ENCODE measurements around the gene AHCYL1. TPM values are rescaled to one million over a fixed set of nuclear protein-coding genes. Genes with fewer than 3 reads are reported as not detected.

Gene AHCYL1
- total RNA-seq = 90.1 and 94.0 TPM in 2 replicates
- long read RNA-seq, full-length matches to known transcripts = 19 of 33 reads
- long read RNA-seq, partial matches to known transcripts = 9 of 33 reads
- long read RNA-seq, other reads (novel, unspliced or antisense) = 5 of 33 reads

DNA sequence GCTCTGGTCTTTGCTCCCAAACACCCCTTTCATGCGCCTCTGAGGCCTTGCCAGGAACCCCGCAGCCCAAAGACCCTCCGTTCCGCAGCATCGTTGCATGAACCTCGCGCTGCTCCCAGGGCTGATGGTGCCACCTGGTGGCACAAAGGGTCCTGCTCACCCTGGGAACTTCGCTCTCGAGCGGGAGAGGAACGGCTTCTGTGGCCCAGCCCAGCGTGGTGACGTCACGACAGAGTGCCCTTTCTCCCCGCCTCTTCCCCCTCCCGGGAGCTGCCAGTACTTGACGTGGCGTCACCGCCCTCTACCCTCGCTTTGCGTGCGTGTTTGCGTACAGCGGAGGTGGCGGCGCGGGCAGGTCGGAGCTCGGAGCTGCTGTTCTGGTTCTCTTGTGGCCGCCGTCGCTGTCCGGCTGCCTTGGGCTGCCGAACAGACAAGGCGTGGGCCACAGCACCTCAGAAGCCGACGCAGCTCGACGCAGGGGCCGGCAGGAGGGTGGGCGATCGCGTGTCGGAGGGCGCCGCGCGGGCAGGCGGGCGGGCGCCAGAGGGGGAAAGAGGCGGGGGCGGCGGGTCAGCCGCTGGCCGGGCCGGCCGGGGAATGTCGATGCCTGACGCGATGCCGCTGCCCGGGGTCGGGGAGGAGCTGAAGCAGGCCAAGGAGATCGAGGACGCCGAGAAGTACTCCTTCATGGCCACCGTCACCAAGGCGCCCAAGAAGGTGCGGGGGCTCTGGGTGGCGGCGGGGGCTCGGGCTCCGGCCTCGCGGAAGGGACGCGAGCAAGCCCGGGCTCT, at the start of gene AHCYL1:
AHCYL1 (plus strand) TSS at position 310 of the 791 bp plus-strand sequence; CDS start at position 598, 288 bp downstream.
- Mint-ChIP-seq H3K36me3 (ENCODE audit: low read depth) (peaks cover 8% of the 10 kb centered on the region), H3K9me3 (no peaks in the 10 kb centered on the region), H3K4me3 (peak within 1 kb of the TSS; percentile 100), H3K27ac (ENCODE audit: unreplicated experiment) (peak within 1 kb of the TSS; percentile 100), H3K27me3 (ENCODE audit: low read depth) (no peaks in the 10 kb centered on the region), H3K4me1 (peaks cover 56% of the 10 kb centered on the region)
- TF ChIP-seq, protein P1, sequence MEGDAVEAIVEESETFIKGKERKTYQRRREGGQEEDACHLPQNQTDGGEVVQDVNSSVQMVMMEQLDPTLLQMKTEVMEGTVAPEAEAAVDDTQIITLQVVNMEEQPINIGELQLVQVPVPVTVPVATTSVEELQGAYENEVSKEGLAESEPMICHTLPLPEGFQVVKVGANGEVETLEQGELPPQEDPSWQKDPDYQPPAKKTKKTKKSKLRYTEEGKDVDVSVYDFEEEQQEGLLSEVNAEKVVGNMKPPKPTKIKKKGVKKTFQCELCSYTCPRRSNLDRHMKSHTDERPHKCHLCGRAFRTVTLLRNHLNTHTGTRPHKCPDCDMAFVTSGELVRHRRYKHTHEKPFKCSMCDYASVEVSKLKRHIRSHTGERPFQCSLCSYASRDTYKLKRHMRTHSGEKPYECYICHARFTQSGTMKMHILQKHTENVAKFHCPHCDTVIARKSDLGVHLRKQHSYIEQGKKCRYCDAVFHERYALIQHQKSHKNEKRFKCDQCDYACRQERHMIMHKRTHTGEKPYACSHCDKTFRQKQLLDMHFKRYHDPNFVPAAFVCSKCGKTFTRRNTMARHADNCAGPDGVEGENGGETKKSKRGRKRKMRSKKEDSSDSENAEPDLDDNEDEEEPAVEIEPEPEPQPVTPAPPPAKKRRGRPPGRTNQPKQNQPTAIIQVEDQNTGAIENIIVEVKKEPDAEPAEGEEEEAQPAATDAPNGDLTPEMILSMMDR (conservative IDR thresholded peaks at IDR 0.05) = peak; percentile 99
- DNase-seq (ENCODE audit: low read depth, low spot score) = peak; percentile 99

DNA sequence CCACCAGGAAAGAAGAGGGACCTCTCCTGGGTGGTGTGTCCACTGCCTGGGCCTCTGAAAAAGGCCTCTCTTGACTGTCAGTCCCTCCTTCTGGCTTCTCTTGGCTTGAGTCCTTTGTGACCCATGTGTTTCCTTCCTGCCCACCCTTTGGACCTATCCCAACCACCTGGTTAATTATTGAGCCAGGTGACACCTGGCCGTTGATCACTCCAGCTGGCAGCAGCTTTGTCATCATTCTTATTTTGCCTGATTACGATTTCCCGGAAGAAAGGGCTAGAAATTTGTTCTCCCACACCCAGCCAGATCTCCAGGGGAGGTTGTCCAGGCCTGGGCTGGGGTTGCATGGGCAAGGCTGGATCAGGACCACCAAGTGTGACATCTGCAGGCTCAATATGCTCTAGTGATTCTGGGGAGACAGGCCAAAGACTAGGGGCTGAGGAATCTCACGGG, 49.1 kb upstream of the AHCYL1 start:
- TF ChIP-seq, protein P1 (conservative IDR thresholded peaks at IDR 0.05) = no peak
- Mint-ChIP-seq H3K4me1 (peaks cover 10% of the 10 kb centered on the region), H3K9me3 (peaks cover 4% of the 10 kb centered on the region), H3K36me3 (ENCODE audit: low read depth) (peaks cover 7% of the 10 kb centered on the region), H3K4me3 (no peak overlapping the region), H3K27me3 (ENCODE audit: low read depth) (no peaks in the 10 kb centered on the region), H3K27ac (ENCODE audit: unreplicated experiment) (peak overlapping the region; percentile 31)
- DNase-seq (ENCODE audit: low read depth, low spot score) = no peak

DNA sequence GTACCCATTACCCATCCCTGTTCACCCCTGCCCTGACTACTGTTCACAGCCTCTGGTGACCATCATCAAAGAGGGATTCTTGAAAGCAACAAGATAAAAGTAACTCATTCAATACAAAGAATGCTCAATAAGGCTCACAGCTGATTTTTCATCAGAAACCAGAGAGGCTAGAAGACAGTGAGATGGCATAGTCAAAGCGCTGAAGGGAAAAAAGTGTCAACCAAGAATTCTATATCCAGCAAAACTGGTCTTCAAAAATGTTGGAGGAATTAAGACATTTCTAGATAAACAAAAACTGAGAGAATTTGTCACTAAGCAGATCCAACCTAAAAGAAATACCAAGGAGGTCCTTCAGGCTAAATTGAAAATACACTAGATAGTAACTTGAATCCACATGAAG, 46.8 kb upstream of the AHCYL1 start:
- Mint-ChIP-seq H3K36me3 (ENCODE audit: low read depth) (peaks cover 7% of the 10 kb centered on the region), H3K27ac (ENCODE audit: unreplicated experiment) (no peak overlapping the region), H3K9me3 (peaks cover 4% of the 10 kb centered on the region), H3K4me1 (no peaks in the 10 kb centered on the region), H3K4me3 (no peak overlapping the region), H3K27me3 (ENCODE audit: low read depth) (no peaks in the 10 kb centered on the region)
- TF ChIP-seq, protein P1 (conservative IDR thresholded peaks at IDR 0.05) = no peak
- no peak for DNase-seq (ENCODE audit: low read depth, low spot score)

DNA sequence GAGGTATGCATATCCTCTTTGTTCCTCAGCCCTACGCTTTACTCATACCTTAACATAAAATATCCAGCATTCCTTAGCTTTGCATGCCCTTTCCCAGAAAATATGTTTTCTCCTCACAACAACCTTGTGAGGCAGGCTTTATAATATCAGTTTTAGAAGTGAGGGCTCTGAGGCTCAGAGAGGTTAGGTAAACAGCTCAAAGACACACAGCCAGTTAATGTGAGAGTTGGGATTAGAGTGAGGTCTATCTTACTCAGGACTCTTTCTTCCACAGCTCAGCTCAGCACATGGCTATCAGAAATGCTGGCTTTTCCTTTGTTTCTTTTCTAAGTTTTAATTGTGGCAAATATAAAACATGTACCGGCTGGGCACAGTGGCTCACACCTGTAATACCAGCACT, 46.0 kb upstream of the AHCYL1 start:
- Mint-ChIP-seq H3K4me3 (no peak overlapping the region), H3K27me3 (ENCODE audit: low read depth) (no peaks in the 10 kb centered on the region), H3K27ac (ENCODE audit: unreplicated experiment) (no peak overlapping the region), H3K9me3 (peaks cover 7% of the 10 kb centered on the region), H3K36me3 (ENCODE audit: low read depth) (peaks cover 7% of the 10 kb centered on the region), H3K4me1 (no peaks in the 10 kb centered on the region)
- DNase-seq (ENCODE audit: low read depth, low spot score) = no peak
- TF ChIP-seq, protein P1 (conservative IDR thresholded peaks at IDR 0.05) = no peak

DNA sequence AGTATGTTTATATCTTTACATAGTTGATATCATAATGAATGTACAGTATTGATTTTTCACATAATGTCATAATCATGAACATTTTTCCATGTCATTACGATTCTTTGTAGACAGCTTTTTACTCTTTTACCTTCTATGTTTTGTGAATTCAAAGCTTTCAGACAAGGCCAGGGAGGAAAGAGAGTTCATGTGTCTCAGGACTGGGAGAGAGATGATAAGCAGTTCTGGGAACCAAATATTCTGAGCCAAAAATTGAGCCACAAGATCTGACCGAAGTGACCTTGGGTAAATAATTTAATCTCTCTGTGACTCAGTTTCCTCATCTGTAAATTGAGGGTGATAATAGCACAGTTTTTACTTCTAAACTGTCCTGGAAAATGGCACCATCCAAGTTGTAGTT, 42.1 kb upstream of the AHCYL1 start:
- TF ChIP-seq, protein P1 (conservative IDR thresholded peaks at IDR 0.05) = no peak
- peaks cover 4% of the 10 kb centered on the region for H3K36me3 Mint-ChIP-seq (ENCODE audit: low read depth)
- H3K4me1 Mint-ChIP-seq = no peaks in the 10 kb centered on the region
- H3K4me3 Mint-ChIP-seq = no peak overlapping the region
- no peak for DNase-seq (ENCODE audit: low read depth, low spot score)
- H3K27ac Mint-ChIP-seq (ENCODE audit: unreplicated experiment) = no peak overlapping the region
- H3K9me3 Mint-ChIP-seq = peaks cover 10% of the 10 kb centered on the region
- no peaks in the 10 kb centered on the region for H3K27me3 Mint-ChIP-seq (ENCODE audit: low read depth)

All from neural crest cell (in vitro differentiated cells).